GM12878 (cell line): ENCODE results near the gene LEMD3. TPM values are rescaled to one million over a fixed set of nuclear protein-coding genes. Genes with fewer than 3 reads are reported as not detected.
A peak's percentile ranks its signal among the peaks of the same experiment; 100 is the strongest.

Source experiments
- ATAC-seq: fragments of 200-7000 bp; cut with Tn5 transposase; 3 replicates; pipeline ENCODE4 v1.9.1; 2020; ENCODE audit warnings: mild to moderate bottlenecking, moderate library complexity
- BruUV-seq: library from RNA; stranded (reverse); fragments of 400-500 nt; replicated peaks from 2 replicates; lab custom pipeline; 2021; lab: Mats Ljungman, UMichigan
- CTCF ChIA-PET: fragments of 300-600 bp; sonication (Branson Sonifier 250); formaldehyde crosslinking; extraction: SDS; loops from one replicate; lab custom pipeline; 2021; ENCODE audit warnings: inconsistent platforms; lab: Yijun Ruan, JAX
- POLR2A ChIA-PET: fragments of 350-600 bp; formaldehyde crosslinking; extraction: SDS; loops from one replicate; lab custom pipeline; 2021; ENCODE audit warnings: inconsistent platforms; lab: Charles Lee
- RAD21 ChIA-PET: fragments of 300-600 bp; sonication (Branson Sonifier 250); formaldehyde crosslinking; loops from one replicate; lab custom pipeline; 2023; ENCODE audit warnings: antibody characterized with exemption; ENCODE audit not compliant: unreplicated experiment; lab: Charles Lee
- SMC1A ChIA-PET: fragments of 300-600 bp; sonication (Branson Sonifier 250); formaldehyde crosslinking; loops from one replicate; lab custom pipeline; 2023; ENCODE audit not compliant: unreplicated experiment, uncharacterized antibody; lab: Charles Lee
- DNase-seq: peaks from one replicate; pipeline ENCODE4 v3.0.0-alpha.2; 2011; ENCODE audit warnings: low read depth, low spot score
- FAIRE-seq: peaks from 3 replicates; lab custom pipeline; 2011; peaks lifted over from hg19 to GRCh38; lab: Jason Lieb, UNC
- H2AFZ ChIP-seq: 2 replicates; pipeline ENCODE4 v1.6.0; 2011; ENCODE audit warnings: low read depth, low read length, control low read depth; ENCODE audit not compliant: control insufficient read depth
- H3K27ac ChIP-seq: 2 replicates; pipeline ENCODE4 v1.5.1; 2011; ENCODE audit warnings: control low read depth; ENCODE audit not compliant: control insufficient read depth, insufficient read depth
- H3K27me3 ChIP-seq, 2 experiments: replicated peaks in 1 of 2; 2 replicates each; pipeline versions ENCODE4 v1.6.0 to v1.6.1; 2011; ENCODE audit warnings: low read length in 1 of 2; ENCODE audit not compliant: control insufficient read depth in 2 of 2, insufficient read depth in 2 of 2
- H3K36me3 ChIP-seq, 2 experiments: 2 replicates each; pipeline ENCODE4 v1.5.1; 2011; ENCODE audit warnings: low read length in 1 of 2; ENCODE audit not compliant: control insufficient read depth in 2 of 2, insufficient read depth in 2 of 2
- H3K4me1 ChIP-seq: 2 replicates; pipeline ENCODE4 v1.6.1; 2011; ENCODE audit warnings: mild to moderate bottlenecking, low read length, moderate library complexity, mixed read lengths; ENCODE audit not compliant: control insufficient read depth, insufficient read depth
- H3K4me2 ChIP-seq: 2 replicates; pipeline ENCODE4 v1.6.0; 2011; ENCODE audit warnings: control low read depth; ENCODE audit not compliant: control insufficient read depth, insufficient read depth
- H3K4me3 ChIP-seq: fragments of 200-600 bp; sonication (generic); 2 replicates; pipeline ENCODE4 v1.5.1; 2016
- H3K79me2 ChIP-seq: 2 replicates; pipeline ENCODE4 v1.6.0; 2011; ENCODE audit warnings: low read length; ENCODE audit not compliant: control insufficient read depth, insufficient read depth
- H3K9ac ChIP-seq: 2 replicates; pipeline ENCODE4 v1.8.0; 2011; ENCODE audit warnings: low read length, control low read depth, mixed read lengths; ENCODE audit not compliant: control insufficient read depth, insufficient read depth
- H3K9me3 ChIP-seq: replicated peaks from 3 replicates; pipeline ENCODE4 v1.5.1; 2011; ENCODE audit warnings: mild to moderate bottlenecking, low read length; ENCODE audit not compliant: control insufficient read depth, insufficient read depth
- H4K20me1 ChIP-seq: 2 replicates; pipeline ENCODE4 v1.6.0; 2011; ENCODE audit not compliant: control insufficient read depth, insufficient read depth
- BCL11A ChIP-seq: IDR thresholded peaks from 2 replicates; pipeline ENCODE4 v1.6.1; 2011; ENCODE audit warnings: low read depth, low read length
- IRF4 ChIP-seq: IDR thresholded peaks from 2 replicates; pipeline ENCODE4 v1.6.1; 2011; ENCODE audit warnings: low read depth, low read length
- NR2C1 ChIP-seq: fragments of 450-650 bp; IDR thresholded peaks from 2 replicates; pipeline ENCODE4 v1.6.1; 2017; ENCODE audit warnings: antibody characterized with exemption, mild to moderate bottlenecking, moderate library complexity
- RAD21 ChIP-seq: IDR thresholded peaks from 2 replicates; pipeline ENCODE4 v1.6.1; 2011; ENCODE audit warnings: mild to moderate bottlenecking, low read depth, low read length, moderate library complexity; ENCODE audit not compliant: insufficient read depth
- SMAD5 ChIP-seq: IDR thresholded peaks from 2 replicates; pipeline ENCODE4 v1.6.1; 2016; ENCODE audit warnings: antibody characterized with exemption, low read depth
- SMC3 ChIP-seq: IDR thresholded peaks from 2 replicates; pipeline ENCODE4 v1.6.1; 2011; ENCODE audit warnings: low read length, improper control_type of control experiment, borderline replicate concordance
- TCF12 ChIP-seq: IDR thresholded peaks from 2 replicates; pipeline ENCODE4 v1.6.1; 2011; ENCODE audit warnings: low read depth, mild to moderate bottlenecking, low read length
- TCF3 ChIP-seq: IDR thresholded peaks from 2 replicates; pipeline ENCODE4 v1.6.1; 2012; ENCODE audit warnings: low read depth, mild to moderate bottlenecking, low read length, borderline replicate concordance; ENCODE audit not compliant: insufficient read depth
- YY1 ChIP-seq: IDR thresholded peaks from 2 replicates; pipeline ENCODE4 v1.6.1; 2011; ENCODE audit warnings: low read depth, mild to moderate bottlenecking, low read length
- ZNF274 ChIP-seq: IDR thresholded peaks from one replicate; pipeline ENCODE4 v1.8.0; 2011; ENCODE audit not compliant: insufficient read length, insufficient read depth
- ZNF622 ChIP-seq: fragments of 450-650 bp; IDR thresholded peaks from 2 replicates; pipeline ENCODE4 v1.6.1; 2017; ENCODE audit warnings: mild to moderate bottlenecking, inconsistent platforms
- WGBS: methylation state at CpG from one replicate; pipeline ENCODE4 v1.1.6; 2016; ENCODE audit warnings: low lambda C conversion rate; ENCODE audit not compliant: insufficient replicate concordance, insufficient coverage; ENCODE audit errors: missing lambda C conversion rate; 5-methylcytosine and 5-hydroxymethylcytosine counted together
- in situ Hi-C: fragments of 300-500 bp; cut with MboI; formaldehyde crosslinking; loops from 9 replicates; pipeline ENCODE4 v1.14.3; 2018; ENCODE audit warnings: mixed read lengths
- intact Hi-C: fragments of 100-400 bp; cut with micrococcal nuclease; formaldehyde crosslinking; loops from one replicate; pipeline ENCODE4 v1.14.2; 2022; ENCODE audit not compliant: unreplicated experiment
- polyA plus RNA-seq, 11 experiments: library from polyadenylated mRNA; depleted of rRNA in 4 of 11; unstranded in 6 of 11; stranded (reverse) in 5 of 11; fragments of >200 nt; fragmentation: Nextera tagmentation in 4 of 11; fragmentation: Illumina TruSeq in 1 of 11; extraction: Ambion mirVana in 4 of 11; extraction: Trizol in 1 of 11; gene quantifications; 1 replicate in 1 of 11; 2 replicates in 10 of 11; pipeline versions ENCODE4 v1.2.1 to v1.2.3, GENCODE V29; 2011 to 2016; ENCODE audit warnings: inconsistent platforms in 2 of 11, missing spikeins in 2 of 11, low read depth in 1 of 11
- total RNA-seq, 4 experiments: library from RNA; depleted of rRNA in 3 of 4; stranded (reverse); fragments of >200 nt in 3 of 4; fragmentation: Illumina TruSeq in 1 of 4; extraction: Trizol in 1 of 4; gene quantifications; 2 replicates each; pipeline versions ENCODE4 v1.2.1 to v1.2.3, GENCODE V29; 2013 to 2021
- TF ChIP-seq, protein P1 (sequence below): IDR thresholded peaks from 2 replicates; pipeline ENCODE4 v1.6.1; 2012; ENCODE audit warnings: low read depth, low read length, improper control_type of control experiment
- TF ChIP-seq, protein P2 (sequence below), 3 experiments: IDR thresholded peaks in 2 of 3; conservative IDR thresholded peaks in 1 of 3; 2 replicates each; pipeline ENCODE4 v1.5.1; 2011; ENCODE audit warnings: low read depth in 3 of 3, low read length in 3 of 3, mild to moderate bottlenecking in 3 of 3, control low read depth in 2 of 3, moderate library complexity in 2 of 3, inconsistent platforms in 1 of 3, mixed read lengths in 1 of 3; ENCODE audit not compliant: control insufficient read depth in 2 of 3, insufficient read depth in 1 of 3; ENCODE audit errors: extremely low read depth in 1 of 3
- TF ChIP-seq, protein P3 (sequence below): IDR thresholded peaks from 2 replicates; pipeline ENCODE4 v1.6.1; 2011; ENCODE audit warnings: low read depth, low read length, improper control_type of control experiment, borderline replicate concordance

Gene LEMD3
- total and polyA plus RNA-seq, 10 of the 15 experiments (the other 5 are each of a cell fraction or from before 2014, with no cell fraction given): 7.5 to 26.0 (median 16.5) TPM

DNA sequence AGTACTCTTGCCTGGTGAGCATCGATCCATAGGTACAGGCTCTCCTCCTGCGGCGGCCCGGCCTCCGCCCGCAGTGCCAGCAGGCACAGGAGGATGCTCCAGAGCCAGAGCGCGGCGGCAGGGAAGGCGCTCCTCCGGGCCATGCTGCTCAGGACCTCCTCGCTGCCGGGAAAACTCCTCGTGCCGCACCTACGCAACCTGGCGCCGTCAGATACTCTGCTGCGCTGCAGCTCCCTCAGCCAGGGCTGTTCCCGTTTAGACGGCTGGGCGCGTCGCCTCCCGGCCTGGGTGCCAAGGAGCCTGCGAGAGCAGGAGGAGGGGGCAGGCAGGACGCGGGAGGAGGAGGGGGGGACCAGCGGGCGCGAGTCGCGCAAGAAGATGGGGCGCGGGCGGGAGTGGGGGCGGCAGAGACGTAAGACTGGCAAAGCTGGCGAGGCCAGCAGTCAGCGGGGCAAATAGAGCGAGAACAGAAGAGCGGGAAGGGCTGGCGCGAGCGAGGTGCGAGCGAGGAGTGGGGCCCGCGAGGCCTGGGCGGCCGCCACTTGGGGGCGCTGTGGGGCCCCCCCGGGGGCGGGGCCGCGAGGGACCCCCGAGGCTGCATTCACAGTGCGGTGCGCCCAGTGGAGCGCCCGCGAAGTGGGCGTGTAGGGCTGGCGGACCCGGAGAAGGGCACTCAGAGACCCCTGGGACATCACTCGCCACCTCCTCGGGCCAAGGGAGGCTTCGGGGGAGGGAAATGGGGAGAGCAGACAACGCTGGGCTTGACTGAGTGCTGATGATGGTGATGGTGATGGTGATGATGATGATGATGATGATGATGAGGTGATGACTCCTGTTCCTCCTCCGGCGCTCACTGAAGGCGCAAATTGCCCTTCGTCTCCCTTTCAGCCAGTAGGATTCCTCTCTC lies 48.1 kb upstream of the LEMD3 start, which contains the start of gene WIF1:
WIF1 (minus strand) TSS at position 257 of the 907 bp plus-strand sequence; CDS start at position 143, 114 bp downstream.
- Histone ChIP-seq H3K27ac (no peak within 1 kb of the TSS), H3K4me2 (peak within 1 kb of the TSS; percentile 83), H3K27me3 (peaks cover 2 to 5% of the 10 kb centered on the region in 2 experiments; a peak in 3 of 4 replicates), H3K79me2 (no peaks in the 10 kb centered on the region), H3K4me1 (no peaks in the 10 kb centered on the region; the same call in 1 of the 2 replicates), H4K20me1 (no peaks in the 10 kb centered on the region), H3K9ac (no peak within 1 kb of the TSS), H3K9me3 (no peaks in the 10 kb centered on the region), H3K36me3 (no peaks in the 10 kb centered on the region), H2AFZ (peak within 1 kb of the TSS; percentile 59), H3K4me3 (peak within 1 kb of the TSS; percentile 60; the same call in 1 of the 2 replicates)
- in situ Hi-C loops: loop anchor here (5.0 kb wide), 1 partner anchor 324 kb away; no protein-coding TSS in a partner anchor
- POLR2A ChIA-PET: interaction anchor here (0.6 kb wide), 1 partner anchor 587 kb away, joined by 3 read pairs; no protein-coding TSS in a partner anchor
- DNase-seq: no peak
- intact Hi-C loops: no loop called here
- CTCF ChIA-PET: interaction anchor here (1.0 to 3.0 kb wide), 8 partner anchors 15 to 325 kb away, joined by 3 to 23 read pairs (median 6); partner anchors contain the start of gene LEMD3
- BruUV-seq: no TSS peak
- peak; percentile 87 for ATAC-seq
- SMC1A ChIA-PET: interaction anchor here (0.9 to 6.5 kb wide), 9 partner anchors 9 to 324 kb away, joined by 3 to 57 read pairs (median 4); partner anchors contain the start of gene LEMD3
- TF ChIP-seq YY1: 0 out of 2 replicates have a peak, but pooled peaks have one; percentile 11
- TF ChIP-seq, protein P1, sequence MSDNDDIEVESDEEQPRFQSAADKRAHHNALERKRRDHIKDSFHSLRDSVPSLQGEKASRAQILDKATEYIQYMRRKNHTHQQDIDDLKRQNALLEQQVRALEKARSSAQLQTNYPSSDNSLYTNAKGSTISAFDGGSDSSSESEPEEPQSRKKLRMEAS: no peak
- TF ChIP-seq ZNF622: no peak
- TF ChIP-seq NR2C1: no peak
- TF ChIP-seq BCL11A: no peak
- TF ChIP-seq IRF4: no peak
- no peak for TF ChIP-seq TCF12
- TF ChIP-seq, protein P2, sequence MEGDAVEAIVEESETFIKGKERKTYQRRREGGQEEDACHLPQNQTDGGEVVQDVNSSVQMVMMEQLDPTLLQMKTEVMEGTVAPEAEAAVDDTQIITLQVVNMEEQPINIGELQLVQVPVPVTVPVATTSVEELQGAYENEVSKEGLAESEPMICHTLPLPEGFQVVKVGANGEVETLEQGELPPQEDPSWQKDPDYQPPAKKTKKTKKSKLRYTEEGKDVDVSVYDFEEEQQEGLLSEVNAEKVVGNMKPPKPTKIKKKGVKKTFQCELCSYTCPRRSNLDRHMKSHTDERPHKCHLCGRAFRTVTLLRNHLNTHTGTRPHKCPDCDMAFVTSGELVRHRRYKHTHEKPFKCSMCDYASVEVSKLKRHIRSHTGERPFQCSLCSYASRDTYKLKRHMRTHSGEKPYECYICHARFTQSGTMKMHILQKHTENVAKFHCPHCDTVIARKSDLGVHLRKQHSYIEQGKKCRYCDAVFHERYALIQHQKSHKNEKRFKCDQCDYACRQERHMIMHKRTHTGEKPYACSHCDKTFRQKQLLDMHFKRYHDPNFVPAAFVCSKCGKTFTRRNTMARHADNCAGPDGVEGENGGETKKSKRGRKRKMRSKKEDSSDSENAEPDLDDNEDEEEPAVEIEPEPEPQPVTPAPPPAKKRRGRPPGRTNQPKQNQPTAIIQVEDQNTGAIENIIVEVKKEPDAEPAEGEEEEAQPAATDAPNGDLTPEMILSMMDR (IDR thresholded peaks at IDR 0.05 in 2 of 3, conservative IDR thresholded peaks at IDR 0.05 in 1 of 3; ENCODE audit: control insufficient read depth in 2 of 3, extremely low read depth in 1 of 3, insufficient read depth in 1 of 3, low read depth in 3 of 3, low read length in 3 of 3): peak; percentile 31 to 45 (median 41); a peak in 5 of 6 replicates
- TF ChIP-seq TCF3: no peak
- no peak for TF ChIP-seq SMAD5
- TF ChIP-seq SMC3: no peak
- no peak for TF ChIP-seq ZNF274
- TF ChIP-seq RAD21: 0 out of 2 replicates have a peak, but pooled peaks have one; percentile 12
- TF ChIP-seq, protein P3, sequence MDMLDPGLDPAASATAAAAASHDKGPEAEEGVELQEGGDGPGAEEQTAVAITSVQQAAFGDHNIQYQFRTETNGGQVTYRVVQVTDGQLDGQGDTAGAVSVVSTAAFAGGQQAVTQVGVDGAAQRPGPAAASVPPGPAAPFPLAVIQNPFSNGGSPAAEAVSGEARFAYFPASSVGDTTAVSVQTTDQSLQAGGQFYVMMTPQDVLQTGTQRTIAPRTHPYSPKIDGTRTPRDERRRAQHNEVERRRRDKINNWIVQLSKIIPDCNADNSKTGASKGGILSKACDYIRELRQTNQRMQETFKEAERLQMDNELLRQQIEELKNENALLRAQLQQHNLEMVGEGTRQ: no peak
- no peak for FAIRE-seq
- WGBS: 14% methylated on average over 56 of the region's 73 CpGs
- RAD21 ChIA-PET: interaction anchor here (0.7 to 2.6 kb wide), 3 partner anchors 111 to 325 kb away, joined by 3 to 14 read pairs (median 11); no protein-coding TSS in a partner anchor
